HG02852 (cell line): ENCODE measurements around the gene NUDT4B.
"Not testable (repeated sequence)": the region's sequence is repeated elsewhere in the genome, so short reads cannot be mapped to it uniquely, and the experiment has no call there.

Source experiments
- ATAC-seq: cut with Tn5 transposase; IDR thresholded peaks from one replicate; pipeline ENCODE4 v1.9.1; 2021; ENCODE audit warnings: mild to moderate bottlenecking, moderate library complexity; ENCODE audit not compliant: unreplicated experiment

NUDT4B gene

GRCh38 chr1:148748563-148749334 lies at the start of gene NUDT4B:
Gene NUDT4B (plus strand): TSS chr1:148748774. CDS start chr1:148748953, 179 bp downstream.
- ATAC-seq: peak; percentile 36

- ATAC-seq: not testable (repeated sequence)
Measured at GRCh38 chr1:148699357-148699756, 49.2 kb upstream of the NUDT4B start.

GRCh38 chr1:148702242-148702641 lies 46.3 kb upstream of the NUDT4B start:
- not testable (repeated sequence) for ATAC-seq

GRCh38 chr1:148703973-148704591 lies 44.5 kb upstream of the NUDT4B start:
- not testable (repeated sequence) for ATAC-seq

- not testable (repeated sequence) for ATAC-seq
Measured at GRCh38 chr1:148705316-148705948, 43.1 kb upstream of the NUDT4B start.

GRCh38 chr1:148708779-148709333 lies 39.7 kb upstream of the NUDT4B start:
- ATAC-seq: not testable (repeated sequence)

GRCh38 chr1:148710772-148711523 lies 37.6 kb upstream of the NUDT4B start:
- ATAC-seq: not testable (repeated sequence)

GRCh38 chr1:148712353-148712752 lies 36.2 kb upstream of the NUDT4B start:
- not testable (repeated sequence) for ATAC-seq

- ATAC-seq: not testable (repeated sequence)
Measured at GRCh38 chr1:148715518-148715917, 33.1 kb upstream of the NUDT4B start.

GRCh38 chr1:148716966-148717520 lies 31.5 kb upstream of the NUDT4B start:
- not testable (repeated sequence) for ATAC-seq

GRCh38 chr1:148720918-148721317 lies 27.7 kb upstream of the NUDT4B start:
- not testable (repeated sequence) for ATAC-seq

GRCh38 chr1:148722758-148723157 lies 25.8 kb upstream of the NUDT4B start:
- not testable (repeated sequence) for ATAC-seq

GRCh38 chr1:148723515-148723914 lies 25.1 kb upstream of the NUDT4B start:
- not testable (repeated sequence) for ATAC-seq

GRCh38 chr1:148724872-148725271 lies 23.7 kb upstream of the NUDT4B start:
- ATAC-seq: not testable (repeated sequence)

GRCh38 chr1:148727862-148728261 lies 20.7 kb upstream of the NUDT4B start:
- ATAC-seq: not testable (repeated sequence)

- ATAC-seq: peak; percentile 74
Measured at GRCh38 chr1:148729128-148729527, 19.4 kb upstream of the NUDT4B start.

GRCh38 chr1:148729541-148729940 lies 19.0 kb upstream of the NUDT4B start:
- ATAC-seq: not testable (repeated sequence)

GRCh38 chr1:148732277-148732676 lies 16.3 kb upstream of the NUDT4B start:
- ATAC-seq: not testable (repeated sequence)

GRCh38 chr1:148733585-148734310 lies 14.8 kb upstream of the NUDT4B start:
- ATAC-seq: peak; percentile 71

- peak; percentile 33 for ATAC-seq
Measured at GRCh38 chr1:148734311-148734662, 14.3 kb upstream of the NUDT4B start.
